Activated effector memory CD4-positive, alpha-beta T cell treated with anti-CD3 and anti-CD28 coated beads, Interleukin-2, amount 50 U/mL, for 16 hours (primary cell): Measurements from ENCODE around the gene FAM149B1.

Experiments used
- DNase-seq: peaks from one replicate; pipeline ENCODE4 v3.0.0-alpha.2; 2020

FAM149B1 gene

GRCh38 chr10:73182568-73182967 lies 14.6 kb downstream of the FAM149B1 start:
- DNase-seq, result no peak

- no peak for DNase-seq
These were observed 15.9 kb downstream of the FAM149B1 start for GRCh38 chr10:73183667-73184281.

GRCh38 chr10:73186266-73186665 lies 18.3 kb downstream of the FAM149B1 start:
- DNase-seq, result no peak

DNA sequence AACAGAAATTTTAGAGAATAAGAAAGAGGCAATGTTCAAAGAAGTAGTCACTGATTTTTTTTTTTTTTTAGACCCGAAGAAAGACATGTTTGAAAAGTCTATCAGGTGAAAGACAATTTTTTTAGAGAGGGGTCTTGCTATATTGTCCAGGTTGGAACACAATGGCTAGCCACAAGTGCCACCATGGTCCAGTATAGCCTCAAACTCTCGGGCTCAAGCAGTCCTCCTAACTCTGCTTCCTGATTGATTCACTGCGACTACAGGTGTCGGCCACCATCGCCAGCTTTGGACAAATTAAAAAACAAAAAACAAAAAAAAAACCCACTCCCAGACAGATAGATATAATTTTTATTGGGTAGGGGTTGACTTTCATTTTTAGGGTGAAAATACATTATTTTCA lies 22.3 kb downstream of the FAM149B1 start:
- no peak for DNase-seq

DNA sequence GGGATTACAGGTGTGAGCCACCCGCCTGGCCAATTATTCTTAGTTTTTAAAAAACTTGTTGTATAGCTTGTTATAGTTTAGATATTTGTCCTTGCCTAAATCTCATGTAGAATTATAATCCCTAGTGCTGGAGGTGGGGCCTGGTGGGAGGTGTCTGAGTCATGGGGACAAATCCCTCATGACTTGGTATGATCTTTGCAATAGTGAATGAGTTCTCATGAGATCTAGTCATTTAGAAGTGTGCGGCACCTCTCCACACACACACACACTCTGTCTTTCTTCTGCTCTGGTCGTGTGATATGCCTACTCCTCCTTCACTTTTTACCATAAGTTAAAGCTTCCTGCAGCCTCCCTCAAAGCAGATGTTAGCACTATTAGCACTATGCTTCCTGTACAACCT lies 37.2 kb downstream of the FAM149B1 start:
- DNase-seq, result no peak

- DNase-seq, result no peak
These were observed 38.0 kb downstream of the FAM149B1 start for GRCh38 chr10:73205890-73206289.

DNA sequence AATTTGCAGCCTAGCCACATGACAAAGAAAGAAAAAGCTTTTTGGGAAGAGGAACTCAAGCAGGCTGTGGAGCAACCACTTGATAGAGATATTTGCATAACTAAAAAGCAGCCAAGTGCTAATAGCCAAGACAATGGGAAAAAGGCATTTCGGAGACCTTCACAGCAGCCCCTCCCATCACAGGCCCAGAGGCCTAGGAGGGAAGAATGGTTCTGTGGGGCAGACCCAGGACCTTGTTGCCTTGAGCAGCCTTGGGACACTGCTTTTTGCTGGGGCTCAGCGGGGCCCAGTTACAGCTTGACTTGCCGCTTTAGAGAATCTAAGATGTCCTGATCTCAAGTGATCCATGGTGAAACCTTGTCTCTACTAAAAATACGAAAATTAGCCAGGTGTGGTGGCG lies 38.5 kb downstream of the FAM149B1 start:
- no peak for DNase-seq

- no peak for DNase-seq
These were observed 40.0 kb downstream of the FAM149B1 start for GRCh38 chr10:73207883-73208282.

DNA sequence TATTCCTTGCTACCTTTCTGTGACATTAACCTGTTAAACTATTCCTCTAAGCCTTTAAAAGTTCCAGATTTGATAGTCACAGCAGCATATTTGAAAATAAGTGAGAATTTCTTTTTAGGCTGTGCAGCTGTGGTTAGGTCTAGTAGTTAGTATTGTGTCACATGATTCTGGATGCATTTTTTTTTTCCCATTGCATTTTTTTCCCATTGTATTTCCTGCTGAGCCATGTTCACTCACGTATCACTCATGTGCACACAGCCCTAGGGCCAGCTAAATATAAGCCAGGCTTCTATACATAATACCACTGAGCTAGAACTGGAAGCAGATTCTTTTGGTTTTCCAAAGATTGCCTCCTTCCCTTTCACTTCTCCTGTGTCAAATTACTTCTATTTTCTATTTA lies 41.8 kb downstream of the FAM149B1 start:
- DNase-seq, result no peak

GRCh38 chr10:73210395-73211105 lies 42.6 kb downstream of the FAM149B1 start:
- DNase-seq, result no peak

DNA sequence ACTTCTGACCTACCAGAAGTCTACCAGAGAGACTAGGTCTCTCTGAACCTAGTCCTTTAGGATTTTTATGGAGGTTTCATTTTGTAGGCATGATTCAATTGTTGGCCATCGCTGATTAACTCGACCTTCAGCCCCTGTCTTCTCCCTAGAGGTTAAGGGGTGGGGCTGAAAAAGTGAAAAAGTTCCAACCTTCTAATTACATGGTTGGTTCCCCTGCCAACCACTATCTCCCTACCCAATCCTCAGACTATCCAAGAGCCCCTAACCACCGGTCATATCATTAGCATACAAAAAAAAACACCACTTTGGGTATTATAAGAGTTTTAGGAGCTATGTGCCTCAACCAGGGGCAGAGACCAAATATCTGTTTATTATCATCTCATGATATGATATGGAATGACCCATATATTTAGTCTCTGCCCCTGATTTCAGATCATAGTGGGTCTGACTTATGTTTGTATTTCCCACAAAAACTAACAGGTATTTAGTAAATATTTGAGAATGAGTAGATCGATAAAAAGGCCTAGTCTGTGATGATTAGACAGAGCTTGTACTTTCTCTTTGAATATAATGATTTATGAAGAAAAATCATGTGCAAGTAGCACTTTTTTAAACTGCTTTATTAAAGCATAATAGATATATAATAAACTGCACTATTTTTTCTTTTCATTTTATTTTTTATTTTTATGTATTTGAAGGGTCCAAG lies 43.3 kb downstream of the FAM149B1 start:
- no peak for DNase-seq

GRCh38 chr10:73215749-73216148 lies 47.8 kb downstream of the FAM149B1 start:
- DNase-seq, result no peak

GRCh38 chr10:73217628-73218027 lies 49.7 kb downstream of the FAM149B1 start:
- DNase-seq, result no peak

DNA sequence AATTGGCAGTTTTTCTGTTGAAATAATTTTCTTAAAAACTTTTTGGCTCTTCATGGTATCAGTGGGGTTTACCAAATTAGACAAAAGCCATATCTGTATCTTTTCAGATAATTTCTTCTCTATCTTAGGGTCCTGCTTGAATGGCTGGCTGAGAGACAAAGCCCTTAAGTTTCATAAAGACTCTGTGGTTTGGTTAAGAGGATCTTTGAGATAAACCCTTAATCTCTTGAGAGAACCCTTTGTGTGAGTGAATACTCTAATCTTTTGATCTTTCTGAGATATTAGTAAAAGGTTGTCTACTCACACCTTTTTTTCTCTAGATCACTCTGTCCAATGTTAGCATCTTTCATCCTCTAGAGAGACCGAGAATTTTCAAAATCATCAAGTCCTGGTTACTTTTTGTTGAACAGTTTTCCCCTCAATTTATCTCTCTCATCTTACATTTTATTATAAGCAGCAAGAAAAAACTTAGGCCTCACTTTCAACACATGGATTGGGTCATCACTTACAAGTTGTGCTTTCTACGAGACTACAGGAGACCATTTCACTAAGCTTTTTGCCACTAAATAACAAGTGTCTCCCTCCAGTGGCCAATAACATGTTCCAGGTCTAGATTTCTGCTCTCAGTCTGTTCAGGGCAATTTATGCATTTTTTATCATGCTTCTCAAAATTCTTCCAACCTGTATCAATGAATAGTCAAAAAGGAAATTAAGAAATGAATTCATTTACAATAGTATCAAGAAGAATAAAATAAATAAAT lies 50.7 kb downstream of the FAM149B1 start:
- no peak for DNase-seq

DNA sequence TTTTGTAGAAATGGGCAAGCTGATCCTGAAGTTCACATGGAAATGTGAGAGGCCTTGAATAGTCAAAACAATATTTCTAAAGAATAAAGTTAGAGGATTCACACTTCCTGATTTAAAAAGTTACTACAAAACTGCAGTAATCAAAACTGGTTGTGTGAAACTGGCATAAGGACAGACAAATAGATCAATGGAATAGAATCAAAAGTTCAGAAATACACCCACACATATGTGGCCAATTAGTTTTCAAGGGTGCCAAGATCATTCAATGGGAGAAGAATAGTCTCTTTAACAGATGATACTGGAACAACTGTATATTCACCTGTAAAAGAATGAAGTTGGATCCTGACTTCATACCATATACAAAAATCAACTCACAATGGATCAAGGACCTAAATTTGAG lies 51.5 kb downstream of the FAM149B1 start:
- no peak for DNase-seq

- DNase-seq, result no peak
These were observed 53.1 kb downstream of the FAM149B1 start for GRCh38 chr10:73220989-73221388.

DNA sequence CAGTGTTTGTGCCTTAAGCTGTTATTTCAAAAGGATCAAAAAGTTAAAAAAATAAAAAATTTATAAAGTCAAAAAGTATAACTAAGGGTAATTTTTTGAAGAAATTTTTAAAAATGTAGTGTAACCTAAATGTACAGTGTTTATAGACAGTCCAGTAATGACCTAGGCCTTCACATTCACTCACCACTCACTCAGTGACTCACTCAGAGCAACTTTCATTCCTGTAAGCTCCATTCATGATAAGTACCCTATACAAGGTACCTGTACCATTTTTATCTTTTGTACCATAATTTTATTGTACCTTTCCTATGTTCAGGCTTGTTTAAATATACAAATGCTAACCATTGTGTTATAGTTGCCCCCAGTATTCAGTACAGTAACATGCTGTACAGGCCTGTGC lies 57.6 kb downstream of the FAM149B1 start:
- no peak for DNase-seq

DNA sequence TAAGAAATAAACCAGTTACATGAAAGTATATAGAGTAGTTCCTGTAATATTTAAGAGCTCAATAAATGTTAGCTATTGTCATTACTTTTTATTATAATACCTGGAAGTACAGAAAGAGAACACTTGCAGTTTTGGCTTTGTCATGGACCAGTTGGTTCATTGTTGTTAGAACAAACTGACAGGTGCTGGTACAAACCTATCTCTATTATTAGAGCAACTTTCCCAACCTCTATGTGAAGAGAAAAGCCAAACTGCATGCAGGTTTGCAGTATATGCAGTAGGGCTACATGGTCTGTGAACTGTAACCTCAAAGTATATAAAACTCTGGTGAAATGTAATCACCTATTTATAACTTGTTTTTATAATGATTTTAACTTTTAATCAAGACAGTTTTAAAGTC lies 58.7 kb downstream of the FAM149B1 start:
- DNase-seq, result no peak

DNA sequence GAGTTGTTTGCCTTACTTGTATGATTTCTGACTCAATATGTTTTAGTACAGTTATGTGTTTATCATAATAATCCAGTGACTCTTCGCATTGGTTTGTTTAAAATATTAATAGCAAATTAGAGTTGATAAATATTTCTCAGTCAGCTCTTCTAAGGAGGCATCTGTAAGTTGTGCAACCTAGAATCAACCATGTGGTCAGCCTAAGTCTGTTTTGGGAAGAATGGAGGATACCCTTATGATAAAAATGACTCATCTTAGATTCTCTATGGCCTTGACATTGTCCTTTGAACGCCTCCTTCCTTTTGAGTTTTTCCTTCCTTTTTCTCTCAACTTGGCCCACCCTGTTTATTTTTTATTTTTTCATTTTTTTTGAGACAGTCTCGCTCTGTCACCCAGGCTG lies 60.3 kb downstream of the FAM149B1 start:
- DNase-seq, result no peak

DNA sequence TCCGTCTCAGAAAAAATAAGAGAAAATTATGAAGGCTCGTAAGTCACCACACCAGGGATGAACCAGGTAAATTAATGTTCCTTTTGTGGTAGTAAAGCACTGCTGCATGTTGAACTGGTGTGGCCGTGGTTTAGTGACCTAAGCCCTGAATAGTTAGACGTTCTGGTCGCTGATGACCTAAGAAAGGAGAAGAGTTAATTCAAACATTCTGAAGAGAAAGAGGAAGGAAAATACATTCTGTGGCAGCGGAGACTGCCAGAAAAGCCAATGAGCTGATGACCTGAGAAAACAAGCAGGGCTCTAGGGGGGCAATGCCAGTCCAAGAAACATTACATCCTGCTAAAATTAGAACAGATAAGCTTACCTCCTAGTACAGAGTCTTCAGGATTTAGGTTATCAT lies 61.6 kb downstream of the FAM149B1 start:
- DNase-seq, result no peak

DNA sequence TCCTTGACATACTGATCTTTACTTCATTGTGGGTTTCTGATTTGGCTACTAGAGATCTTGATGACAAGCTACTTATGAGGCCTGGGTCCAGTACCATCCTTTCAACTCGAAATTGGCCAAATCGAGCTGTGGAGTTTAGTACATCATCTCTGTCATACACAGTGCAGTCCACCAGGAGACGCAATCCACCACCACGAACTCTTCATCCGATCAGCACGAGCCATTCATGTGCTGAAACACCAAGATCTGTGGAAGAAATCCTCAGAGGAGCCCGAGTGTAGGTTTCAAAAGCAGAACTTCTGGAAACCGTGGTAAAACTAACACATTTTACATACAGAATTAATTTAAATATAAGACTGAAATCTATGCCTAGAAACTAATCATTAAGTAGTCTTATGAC lies 65.0 kb downstream of the FAM149B1 start:
- no peak for DNase-seq

- DNase-seq, result no peak
These were observed 66.0 kb downstream of the FAM149B1 start for GRCh38 chr10:73233883-73234282.

DNA sequence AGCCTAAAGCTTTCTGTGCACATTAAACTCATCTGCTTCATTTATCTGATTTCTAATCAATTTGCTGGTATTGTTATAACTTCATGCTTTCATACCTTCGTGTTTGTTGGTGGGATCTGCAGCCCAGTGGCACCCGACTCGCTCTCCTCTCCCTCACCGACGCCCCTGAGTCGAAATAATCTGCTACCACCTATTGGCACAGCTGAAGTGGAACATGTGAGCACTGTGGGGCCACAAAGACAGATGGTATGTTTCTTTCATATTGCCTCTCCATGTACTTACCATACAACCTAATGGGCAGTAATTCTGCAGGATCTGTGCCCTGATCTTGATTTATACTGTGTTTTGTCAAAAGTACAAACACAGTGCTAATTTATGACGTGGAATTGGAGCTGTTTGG lies 66.8 kb downstream of the FAM149B1 start:
- DNase-seq, result no peak
